ENCODE results near the gene NHERF2. TPM values are rescaled to one million over a fixed set of nuclear protein-coding genes. Genes with fewer than 3 reads are reported as not detected.
A peak's percentile ranks its signal among the peaks of the same experiment; 100 is the strongest.

Gene NHERF2
- total and polyA plus RNA-seq, 5 donors from 2014 or later, result 0.09 to 1.5 (median 0.27) TPM

DNA sequence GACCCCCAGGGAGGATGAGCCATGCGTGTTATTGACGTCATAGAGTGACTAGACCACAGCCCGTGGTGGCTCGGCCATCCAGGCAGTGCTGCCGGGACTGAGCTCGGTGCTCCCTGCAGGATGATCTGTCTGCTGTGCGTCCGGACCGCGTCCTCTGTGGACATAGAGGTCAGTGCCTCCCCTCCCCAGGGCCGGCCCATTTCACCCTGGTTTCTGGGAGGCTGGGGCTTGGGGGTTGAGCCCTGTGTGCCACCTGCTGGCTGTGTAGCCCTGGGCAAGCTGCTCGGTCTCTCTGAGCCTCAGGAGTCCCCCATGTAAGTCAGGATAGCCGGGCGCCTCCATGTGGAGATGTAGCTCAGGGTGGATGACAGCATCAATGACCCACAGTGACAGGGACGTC is 29.4 kb downstream of the NHERF2 start:
- Histone ChIP-seq H3K27ac (ENCODE audit: insufficient read depth, low read length, poor library complexity, severe bottlenecking) (no peak overlapping the region), H3K36me3 (ENCODE audit: control insufficient read depth, insufficient read depth, low read length) (peaks cover 30% of the 10 kb centered on the region), H3K27me3 (ENCODE audit: control insufficient read depth, insufficient read depth, low read length) (no peaks in the 10 kb centered on the region), H3K9me3 (ENCODE audit: control insufficient read depth in 2 of 2, low read length in 2 of 2) (no peaks in the 10 kb centered on the region), H3K4me1 (ENCODE audit: control insufficient read depth, insufficient read depth, low read length, poor library complexity, severe bottlenecking) (no peaks in the 10 kb centered on the region), H3K4me3 (ENCODE audit: low read depth, low read length) (no peak overlapping the region)
- H3K4me1 Mint-ChIP-seq, result peaks cover 0 to 4% (median 1%) of the 10 kb centered on the region in 4 donors
- no peaks in the 10 kb centered on the region for H3K9me3 Mint-ChIP-seq
- peaks cover 8% of the 10 kb centered on the region for H3K36me3 Mint-ChIP-seq
- no peak overlapping the region for H3K27ac Mint-ChIP-seq
- no peaks in the 10 kb centered on the region for H3K27me3 Mint-ChIP-seq
- ATAC-seq (ENCODE audit: low read depth in 2 of 2) (no peak), DNase-seq (no peak)
- H3K4me3 Mint-ChIP-seq, result peak overlapping the region in 1 of 4 donors; percentile 51

DNA sequence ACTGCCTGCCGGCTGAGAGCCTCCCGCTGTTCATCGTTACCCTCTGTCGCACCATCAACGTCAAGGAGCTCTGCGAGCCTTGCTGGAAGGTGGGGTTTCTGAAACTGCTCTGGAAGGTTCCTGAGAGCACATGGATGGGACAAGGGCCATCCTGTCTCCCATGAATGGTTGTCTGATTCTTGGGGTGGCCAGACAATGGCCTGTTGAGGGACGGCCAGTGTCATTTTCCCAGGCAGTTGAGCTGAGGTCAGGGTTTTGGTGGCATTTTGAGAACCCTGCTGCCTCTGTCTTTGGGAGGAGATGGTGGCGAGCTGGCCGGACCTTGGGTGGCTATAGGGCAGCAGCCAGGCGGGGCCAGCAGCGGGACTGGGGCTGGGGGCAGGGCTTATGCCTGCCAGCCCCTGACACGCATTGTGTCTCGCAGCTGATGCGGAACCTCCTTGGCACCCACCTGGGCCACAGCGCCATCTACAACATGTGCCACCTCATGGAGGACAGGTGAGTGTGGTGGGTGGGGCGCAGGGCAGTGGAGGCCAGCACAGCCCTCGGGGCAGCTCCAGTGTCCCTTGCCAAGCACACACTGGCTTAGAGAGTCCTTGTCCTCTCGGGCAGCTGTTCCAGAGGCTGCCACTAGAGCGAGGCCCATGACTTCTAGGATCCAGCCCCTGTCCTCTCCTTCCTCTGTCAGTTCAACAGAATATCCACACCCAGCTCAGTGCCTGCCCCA is 30.1 kb downstream of the NHERF2 start:
- no peak overlapping the region for H3K27ac Mint-ChIP-seq
- peaks cover 30% of the 10 kb centered on the region for H3K36me3 ChIP-seq (ENCODE audit: control insufficient read depth, insufficient read depth, low read length)
- H3K27me3 Mint-ChIP-seq, result no peaks in the 10 kb centered on the region
- no peaks in the 10 kb centered on the region for H3K27me3 ChIP-seq (ENCODE audit: control insufficient read depth, insufficient read depth, low read length)
- peaks cover 0 to 4% (median 1%) of the 10 kb centered on the region in 4 donors for H3K4me1 Mint-ChIP-seq
- ATAC-seq (ENCODE audit: low read depth in 2 of 2) (no peak), DNase-seq (no peak)
- peaks cover 8% of the 10 kb centered on the region for H3K36me3 Mint-ChIP-seq
- no peak overlapping the region for H3K27ac ChIP-seq (ENCODE audit: insufficient read depth, low read length, poor library complexity, severe bottlenecking)
- no peaks in the 10 kb centered on the region for H3K4me1 ChIP-seq (ENCODE audit: control insufficient read depth, insufficient read depth, low read length, poor library complexity, severe bottlenecking)
- H3K9me3 ChIP-seq (ENCODE audit: control insufficient read depth in 2 of 2, low read length in 2 of 2), result no peaks in the 10 kb centered on the region
- no peak overlapping the region for H3K4me3 ChIP-seq (ENCODE audit: low read depth, low read length)
- no peaks in the 10 kb centered on the region for H3K9me3 Mint-ChIP-seq
- no peak overlapping the region for H3K4me3 Mint-ChIP-seq

- no peaks in the 10 kb centered on the region for H3K4me1 ChIP-seq (ENCODE audit: control insufficient read depth, insufficient read depth, low read length, poor library complexity, severe bottlenecking)
- Mint-ChIP-seq H3K4me1 (peaks cover 0 to 4% (median under 1%) of the 10 kb centered on the region in 4 donors), H3K27me3 (no peaks in the 10 kb centered on the region), H3K4me3 (no peak overlapping the region), H3K36me3 (peaks cover 8% of the 10 kb centered on the region), H3K27ac (no peak overlapping the region), H3K9me3 (no peaks in the 10 kb centered on the region)
- H3K9me3 ChIP-seq (ENCODE audit: control insufficient read depth in 2 of 2, low read length in 2 of 2), result no peaks in the 10 kb centered on the region
- DNase-seq, result no peak
- no peak overlapping the region for H3K4me3 ChIP-seq (ENCODE audit: low read depth, low read length)
- ATAC-seq (ENCODE audit: low read depth in 2 of 2), result no peak
- no peaks in the 10 kb centered on the region for H3K27me3 ChIP-seq (ENCODE audit: control insufficient read depth, insufficient read depth, low read length)
- no peak overlapping the region for H3K27ac ChIP-seq (ENCODE audit: insufficient read depth, low read length, poor library complexity, severe bottlenecking)
- H3K36me3 ChIP-seq (ENCODE audit: control insufficient read depth, insufficient read depth, low read length), result peaks cover 30% of the 10 kb centered on the region
Measured at GRCh38 chr16:2057438-2057837, 30.7 kb downstream of the NHERF2 start.

- Histone ChIP-seq H3K27me3 (ENCODE audit: control insufficient read depth, insufficient read depth, low read length) (no peaks in the 10 kb centered on the region), H3K36me3 (ENCODE audit: control insufficient read depth, insufficient read depth, low read length) (peaks cover 25% of the 10 kb centered on the region), H3K9me3 (ENCODE audit: control insufficient read depth in 2 of 2, low read length in 2 of 2) (no peaks in the 10 kb centered on the region), H3K4me1 (ENCODE audit: control insufficient read depth, insufficient read depth, low read length, poor library complexity, severe bottlenecking) (no peaks in the 10 kb centered on the region), H3K27ac (ENCODE audit: insufficient read depth, low read length, poor library complexity, severe bottlenecking) (no peak overlapping the region), H3K4me3 (ENCODE audit: low read depth, low read length) (no peak overlapping the region)
- Mint-ChIP-seq H3K9me3 (no peaks in the 10 kb centered on the region), H3K4me3 (peak overlapping the region in 1 of 4 donors; percentile 27), H3K27me3 (no peaks in the 10 kb centered on the region), H3K36me3 (peaks cover 9% of the 10 kb centered on the region), H3K27ac (no peak overlapping the region), H3K4me1 (peaks cover 0 to 4% (median 0%) of the 10 kb centered on the region in 4 donors)
- DNase-seq (no peak), ATAC-seq (ENCODE audit: low read depth in 2 of 2) (no peak)
Measured at GRCh38 chr16:2058420-2058819, 31.7 kb downstream of the NHERF2 start.

DNA sequence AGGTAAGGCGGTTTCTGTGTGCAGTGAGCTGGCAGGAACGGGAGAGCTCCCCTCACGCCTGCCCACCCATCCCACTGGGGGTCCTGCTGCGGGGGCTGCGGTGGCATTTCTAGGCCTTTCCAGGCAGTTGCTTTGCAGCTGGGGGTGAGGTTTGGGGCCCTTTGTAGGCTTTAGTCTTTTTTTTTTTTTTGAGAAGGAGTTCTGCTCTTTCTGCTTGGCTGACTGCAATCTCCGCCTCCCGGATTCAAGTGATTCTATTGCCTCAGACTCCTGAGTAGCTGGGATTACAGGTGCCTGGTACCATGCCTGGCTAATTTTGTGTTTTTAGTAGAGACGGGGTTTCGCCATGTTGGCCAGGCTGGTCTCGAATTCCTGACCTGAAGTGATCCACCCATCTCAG is 32.2 kb downstream of the NHERF2 start:
- DNase-seq, result no peak
- Histone ChIP-seq H3K4me1 (ENCODE audit: control insufficient read depth, insufficient read depth, low read length, poor library complexity, severe bottlenecking) (no peaks in the 10 kb centered on the region), H3K4me3 (ENCODE audit: low read depth, low read length) (no peak overlapping the region), H3K27ac (ENCODE audit: insufficient read depth, low read length, poor library complexity, severe bottlenecking) (no peak overlapping the region), H3K36me3 (ENCODE audit: control insufficient read depth, insufficient read depth, low read length) (peaks cover 21% of the 10 kb centered on the region), H3K27me3 (ENCODE audit: control insufficient read depth, insufficient read depth, low read length) (no peaks in the 10 kb centered on the region), H3K9me3 (ENCODE audit: control insufficient read depth in 2 of 2, low read length in 2 of 2) (no peaks in the 10 kb centered on the region)
- Mint-ChIP-seq H3K4me3 (no peak overlapping the region), H3K27ac (no peak overlapping the region), H3K36me3 (peaks cover 12% of the 10 kb centered on the region), H3K27me3 (no peaks in the 10 kb centered on the region), H3K4me1 (peaks cover 0 to 4% (median 0%) of the 10 kb centered on the region in 4 donors), H3K9me3 (no peaks in the 10 kb centered on the region)
- ATAC-seq (ENCODE audit: low read depth in 2 of 2), result no peak

DNA sequence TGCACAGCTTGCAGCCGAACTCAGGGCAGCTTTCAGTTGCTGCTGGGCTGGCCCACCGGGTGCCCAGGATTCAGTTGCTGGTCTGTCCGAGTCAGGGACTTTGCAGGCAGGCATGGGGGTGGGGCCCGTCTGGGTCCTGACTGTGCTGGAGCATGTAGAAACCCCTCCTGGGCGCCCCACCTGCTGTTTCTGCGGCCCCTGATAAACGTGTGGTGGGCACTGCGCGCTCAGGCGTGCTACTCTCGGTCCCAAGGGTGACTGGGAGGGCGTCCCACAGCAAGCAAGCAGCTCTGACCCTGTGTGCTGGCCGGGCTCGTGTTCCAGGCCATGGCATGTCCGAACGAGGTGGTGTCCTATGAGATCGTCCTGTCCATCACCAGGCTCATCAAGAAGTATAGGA is 33.6 kb downstream of the NHERF2 start:
- Mint-ChIP-seq H3K4me1 (peaks cover 0 to 4% (median 0%) of the 10 kb centered on the region in 4 donors), H3K27ac (no peak overlapping the region), H3K36me3 (peaks cover 12% of the 10 kb centered on the region), H3K9me3 (no peaks in the 10 kb centered on the region), H3K4me3 (no peak overlapping the region), H3K27me3 (no peaks in the 10 kb centered on the region)
- no peak overlapping the region for H3K27ac ChIP-seq (ENCODE audit: insufficient read depth, low read length, poor library complexity, severe bottlenecking)
- ATAC-seq (ENCODE audit: low read depth in 2 of 2) (no peak), DNase-seq (no peak)
- H3K27me3 ChIP-seq (ENCODE audit: control insufficient read depth, insufficient read depth, low read length), result no peaks in the 10 kb centered on the region
- peaks cover 15% of the 10 kb centered on the region for H3K36me3 ChIP-seq (ENCODE audit: control insufficient read depth, insufficient read depth, low read length)
- no peak overlapping the region for H3K4me3 ChIP-seq (ENCODE audit: low read depth, low read length)
- no peaks in the 10 kb centered on the region for H3K9me3 ChIP-seq (ENCODE audit: control insufficient read depth in 2 of 2, low read length in 2 of 2)
- H3K4me1 ChIP-seq (ENCODE audit: control insufficient read depth, insufficient read depth, low read length, poor library complexity, severe bottlenecking), result no peaks in the 10 kb centered on the region

- no peaks in the 10 kb centered on the region for H3K9me3 ChIP-seq (ENCODE audit: control insufficient read depth in 2 of 2, low read length in 2 of 2)
- H3K27me3 ChIP-seq (ENCODE audit: control insufficient read depth, insufficient read depth, low read length), result no peaks in the 10 kb centered on the region
- DNase-seq (no peak), ATAC-seq (ENCODE audit: low read depth in 2 of 2) (no peak)
- H3K4me1 Mint-ChIP-seq, result peaks cover 0 to 1% (median 0%) of the 10 kb centered on the region in 4 donors
- no peaks in the 10 kb centered on the region for H3K9me3 Mint-ChIP-seq
- H3K27ac Mint-ChIP-seq, result no peak overlapping the region
- no peaks in the 10 kb centered on the region for H3K4me1 ChIP-seq (ENCODE audit: control insufficient read depth, insufficient read depth, low read length, poor library complexity, severe bottlenecking)
- no peak overlapping the region for H3K27ac ChIP-seq (ENCODE audit: insufficient read depth, low read length, poor library complexity, severe bottlenecking)
- no peak overlapping the region for H3K4me3 ChIP-seq (ENCODE audit: low read depth, low read length)
- no peak overlapping the region for H3K4me3 Mint-ChIP-seq
- no peaks in the 10 kb centered on the region for H3K27me3 Mint-ChIP-seq
- peaks cover 20% of the 10 kb centered on the region for H3K36me3 ChIP-seq (ENCODE audit: control insufficient read depth, insufficient read depth, low read length)
- peaks cover 13% of the 10 kb centered on the region for H3K36me3 Mint-ChIP-seq
Measured at GRCh38 chr16:2061023-2061422, 34.3 kb downstream of the NHERF2 start.

GRCh38 chr16:2061526-2061925 is 34.8 kb downstream of the NHERF2 start:
- ATAC-seq (ENCODE audit: low read depth in 2 of 2), result no peak
- Histone ChIP-seq H3K4me3 (ENCODE audit: low read depth, low read length) (no peak overlapping the region), H3K9me3 (ENCODE audit: control insufficient read depth in 2 of 2, low read length in 2 of 2) (no peaks in the 10 kb centered on the region), H3K27me3 (ENCODE audit: control insufficient read depth, insufficient read depth, low read length) (no peaks in the 10 kb centered on the region), H3K27ac (ENCODE audit: insufficient read depth, low read length, poor library complexity, severe bottlenecking) (no peak overlapping the region), H3K4me1 (ENCODE audit: control insufficient read depth, insufficient read depth, low read length, poor library complexity, severe bottlenecking) (no peaks in the 10 kb centered on the region), H3K36me3 (ENCODE audit: control insufficient read depth, insufficient read depth, low read length) (peaks cover 22% of the 10 kb centered on the region)
- Mint-ChIP-seq H3K4me1 (no peaks in the 10 kb centered on the region), H3K9me3 (no peaks in the 10 kb centered on the region), H3K27me3 (no peaks in the 10 kb centered on the region), H3K27ac (no peak overlapping the region), H3K4me3 (no peak overlapping the region), H3K36me3 (peaks cover 16% of the 10 kb centered on the region)
- DNase-seq, result no peak

Measured in CD4-positive, CD25-positive, alpha-beta regulatory T cell (primary cell).